CD4-positive, alpha-beta T cell (primary cell): ENCODE results near the gene TBC1D14. TPM values are rescaled to one million over a fixed set of nuclear protein-coding genes. Genes with fewer than 3 reads are reported as not detected.
A peak's percentile ranks its signal among the peaks of the same experiment; 100 is the strongest.

Experiments
- ATAC-seq: fragments of 200-7000 bp; cut with Tn5 transposase; one replicate; pipeline ENCODE4 v1.10.0; 2022; ENCODE audit warnings: mild to moderate bottlenecking; ENCODE audit not compliant: poor library complexity
- CTCF ChIA-PET: fragments of 350-600 bp; sonication (Branson Sonifier 250); formaldehyde crosslinking; loops from one replicate; lab custom pipeline; 2021; ENCODE audit warnings: antibody characterized with exemption, inconsistent platforms; lab: Charles Lee
- POLR2A ChIA-PET: fragments of 350-600 bp; sonication (Branson Sonifier 250); formaldehyde crosslinking; loops from one replicate; lab custom pipeline; 2021; ENCODE audit warnings: antibody characterized with exemption, inconsistent platforms; lab: Charles Lee
- DNase-seq, 14 experiments: peaks; one replicate each; pipeline ENCODE4 v3.0.0-alpha.2; 2013 to 2020; ENCODE audit warnings: mixed read lengths in 2 of 14
- H3K27ac ChIP-seq, 2 donors: one replicate each; pipeline versions ENCODE4 v1.5.1 to v1.7.0; 2013; ENCODE audit warnings: low read length in 2 of 2, low read depth in 1 of 2, mild to moderate bottlenecking in 1 of 2
- H3K27me3 ChIP-seq, 2 experiments: 1 replicate in 1 of 2; 2 replicates in 1 of 2; pipeline versions ENCODE4 v1.6.1 to v1.7.0; 2013; ENCODE audit warnings: low read length in 2 of 2, control low read depth in 1 of 2, mild to moderate bottlenecking in 1 of 2, moderate library complexity in 1 of 2; ENCODE audit not compliant: insufficient read depth in 2 of 2, control insufficient read depth in 1 of 2
- H3K36me3 ChIP-seq: one replicate; pipeline ENCODE4 v1.6.1; 2013; ENCODE audit warnings: low read length, control low read depth; ENCODE audit not compliant: insufficient read depth
- H3K4me1 ChIP-seq: one replicate; pipeline ENCODE4 v1.6.1; 2013; ENCODE audit warnings: low read length, control low read depth; ENCODE audit not compliant: insufficient read depth
- H3K4me3 ChIP-seq: one replicate; pipeline ENCODE4 v1.5.1; 2013; ENCODE audit warnings: mild to moderate bottlenecking, low read length, moderate library complexity
- H3K9me3 ChIP-seq, 2 experiments: 1 replicate in 1 of 2; 2 replicates in 1 of 2; pipeline versions ENCODE4 v1.6.1 to v1.7.0; 2013; ENCODE audit warnings: low read length in 2 of 2, mild to moderate bottlenecking in 2 of 2, control low read depth in 1 of 2, moderate library complexity in 1 of 2; ENCODE audit not compliant: control insufficient read depth in 1 of 2, insufficient read depth in 1 of 2
- H3K27ac Mint-ChIP-seq: one replicate; pipeline ENCODE4 v1.8.0; 2020; ENCODE audit warnings: mixed read lengths
- H3K27me3 Mint-ChIP-seq: one replicate; pipeline ENCODE4 v1.8.0; 2021; ENCODE audit warnings: mixed read lengths
- H3K36me3 Mint-ChIP-seq: one replicate; pipeline ENCODE4 v1.8.0; 2021; ENCODE audit warnings: low read depth, mixed read lengths
- H3K4me1 Mint-ChIP-seq: one replicate; pipeline ENCODE4 v1.8.0; 2021; ENCODE audit warnings: low read depth, mixed read lengths
- H3K4me3 Mint-ChIP-seq: one replicate; pipeline ENCODE4 v1.8.0; 2020; ENCODE audit warnings: mild to moderate bottlenecking, mixed read lengths
- H3K9me3 Mint-ChIP-seq: one replicate; pipeline ENCODE4 v1.8.0; 2020; ENCODE audit warnings: mixed read lengths
- intact Hi-C, 2 experiments: fragments of 100-400 bp; cut with DNase I in 1 of 2; cut with micrococcal nuclease in 1 of 2; formaldehyde crosslinking; loops; one replicate each; pipeline versions ENCODE4 v1.15.1 to v1.9.0; 2023 to 2025; cut with DNase I, micrococcal nuclease
- total RNA-seq, 174 experiments: library from RNA in 2 of 174; stranded (reverse) in 2 of 174; gene quantifications; one replicate each; pipeline ENCODE4 v1.2.3 and lab custom pipeline; 2021 to 2026
- TF ChIP-seq, protein P1 (sequence below): fragments of 200-600 bp; IDR thresholded peaks from one replicate; pipeline ENCODE4 v1.8.0; 2022; ENCODE audit warnings: antibody characterized with exemption, mild to moderate bottlenecking

Gene TBC1D14
- total RNA-seq, 2 experiments from 2014 or later = 31.2 to 34.1 TPM

DNA sequence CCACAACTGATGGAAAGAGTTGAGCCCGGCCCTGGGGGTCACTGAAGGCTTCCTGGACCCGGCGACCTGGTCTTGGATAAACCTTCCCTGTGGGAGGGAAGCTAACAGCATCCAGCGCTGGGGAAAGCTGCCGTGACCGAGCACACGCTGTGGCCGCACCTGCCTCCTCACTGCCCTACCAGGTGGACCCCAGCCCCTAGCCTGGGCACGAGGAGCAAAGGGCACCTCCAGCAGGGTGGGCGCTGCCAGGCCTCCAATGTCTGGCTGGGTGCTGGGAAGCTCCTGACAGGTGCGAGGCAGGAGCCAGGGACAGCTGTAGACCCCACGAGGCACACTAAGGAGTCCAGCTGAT lies 141.5 kb downstream of the TBC1D14 start:
- Mint-ChIP-seq H3K36me3 (peaks cover 61% of the 10 kb centered on the region), H3K9me3 (no peaks in the 10 kb centered on the region), H3K27ac (no peak overlapping the region), H3K4me1 (peaks cover 54% of the 10 kb centered on the region), H3K27me3 (no peaks in the 10 kb centered on the region), H3K4me3 (no peak overlapping the region)
- ChIA-PET POLR2A (interaction anchor here (1.0 kb wide), 1 partner anchor 17 kb away, joined by 3 read pairs; the partner anchor contains the start of gene GRPEL1), CTCF (no interaction called here)
- Histone ChIP-seq H3K9me3 (no peaks in the 10 kb centered on the region), H3K4me1 (peaks cover 69% of the 10 kb centered on the region), H3K4me3 (no peak overlapping the region), H3K36me3 (peaks cover 67% of the 10 kb centered on the region), H3K27ac (no peak overlapping the region), H3K27me3 (no peaks in the 10 kb centered on the region)
- intact Hi-C loops = no loop called here
- TF ChIP-seq, protein P1, sequence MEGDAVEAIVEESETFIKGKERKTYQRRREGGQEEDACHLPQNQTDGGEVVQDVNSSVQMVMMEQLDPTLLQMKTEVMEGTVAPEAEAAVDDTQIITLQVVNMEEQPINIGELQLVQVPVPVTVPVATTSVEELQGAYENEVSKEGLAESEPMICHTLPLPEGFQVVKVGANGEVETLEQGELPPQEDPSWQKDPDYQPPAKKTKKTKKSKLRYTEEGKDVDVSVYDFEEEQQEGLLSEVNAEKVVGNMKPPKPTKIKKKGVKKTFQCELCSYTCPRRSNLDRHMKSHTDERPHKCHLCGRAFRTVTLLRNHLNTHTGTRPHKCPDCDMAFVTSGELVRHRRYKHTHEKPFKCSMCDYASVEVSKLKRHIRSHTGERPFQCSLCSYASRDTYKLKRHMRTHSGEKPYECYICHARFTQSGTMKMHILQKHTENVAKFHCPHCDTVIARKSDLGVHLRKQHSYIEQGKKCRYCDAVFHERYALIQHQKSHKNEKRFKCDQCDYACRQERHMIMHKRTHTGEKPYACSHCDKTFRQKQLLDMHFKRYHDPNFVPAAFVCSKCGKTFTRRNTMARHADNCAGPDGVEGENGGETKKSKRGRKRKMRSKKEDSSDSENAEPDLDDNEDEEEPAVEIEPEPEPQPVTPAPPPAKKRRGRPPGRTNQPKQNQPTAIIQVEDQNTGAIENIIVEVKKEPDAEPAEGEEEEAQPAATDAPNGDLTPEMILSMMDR = no peak
- ATAC-seq (no peak), DNase-seq (no peak)

- no peak overlapping the region for H3K27ac ChIP-seq
- H3K4me1 ChIP-seq = peaks cover 61% of the 10 kb centered on the region
- TF ChIP-seq, protein P1 = no peak
- H3K4me1 Mint-ChIP-seq = peaks cover 46% of the 10 kb centered on the region
- H3K27ac Mint-ChIP-seq = no peak overlapping the region
- H3K9me3 Mint-ChIP-seq = no peaks in the 10 kb centered on the region
- peaks cover 57% of the 10 kb centered on the region for H3K36me3 Mint-ChIP-seq
- H3K27me3 Mint-ChIP-seq = no peaks in the 10 kb centered on the region
- no peaks in the 10 kb centered on the region for H3K27me3 ChIP-seq
- ATAC-seq (no peak), DNase-seq (no peak)
- peaks cover 72% of the 10 kb centered on the region for H3K36me3 ChIP-seq
- intact Hi-C loops = no loop called here
- CTCF ChIA-PET = interaction anchor here (1.0 kb wide), 1 partner anchor 9 kb away, joined by 3 read pairs; the partner anchor contains the start of gene TADA2B
- no peak overlapping the region for H3K4me3 Mint-ChIP-seq
- H3K9me3 ChIP-seq = no peaks in the 10 kb centered on the region
- POLR2A ChIA-PET = interaction anchor here (1.6 to 3.2 kb wide), 2 partner anchors 9 to 16 kb away, joined by 7 to 12 read pairs; partner anchors contain the start of genes GRPEL1 and TADA2B
- no peak overlapping the region for H3K4me3 ChIP-seq
Observed at GRCh38 chr4:7051905-7052304, 142.3 kb downstream of the TBC1D14 start.

GRCh38 chr4:7052313-7052712 lies 142.7 kb downstream of the TBC1D14 start:
- Histone ChIP-seq H3K27ac (no peak overlapping the region), H3K36me3 (peaks cover 68% of the 10 kb centered on the region), H3K4me3 (no peak overlapping the region), H3K4me1 (peaks cover 57% of the 10 kb centered on the region), H3K27me3 (no peaks in the 10 kb centered on the region), H3K9me3 (no peaks in the 10 kb centered on the region)
- CTCF ChIA-PET = interaction anchor here (1.0 kb wide), 1 partner anchor 9 kb away, joined by 3 read pairs; the partner anchor contains the start of gene TADA2B
- peaks cover 42% of the 10 kb centered on the region for H3K4me1 Mint-ChIP-seq
- ATAC-seq = no peak
- no peaks in the 10 kb centered on the region for H3K9me3 Mint-ChIP-seq
- POLR2A ChIA-PET = interaction anchor here (1.6 to 3.2 kb wide), 2 partner anchors 9 to 15 kb away, joined by 7 to 12 read pairs; partner anchors contain the start of genes GRPEL1 and TADA2B
- peak overlapping the region; percentile 77 for H3K27ac Mint-ChIP-seq
- TF ChIP-seq, protein P1 = no peak
- no peaks in the 10 kb centered on the region for H3K27me3 Mint-ChIP-seq
- DNase-seq = no peak
- peaks cover 55% of the 10 kb centered on the region for H3K36me3 Mint-ChIP-seq
- no peak overlapping the region for H3K4me3 Mint-ChIP-seq
- intact Hi-C loops = no loop called here
